ENCODE measurements around the gene CDC14B. TPM values are rescaled to one million over a fixed set of nuclear protein-coding genes. Genes with fewer than 3 reads are reported as not detected.

CDC14B gene
- total RNA-seq, 1 donor from 2014 or later, result 29.0 TPM

GRCh38 chr9:96453625-96454024 lies 166.0 kb downstream of the CDC14B start:
- DNase-seq (ENCODE audit: low spot score) (no peak), ATAC-seq (peak; percentile 43)

- DNase-seq (ENCODE audit: low spot score) (peak; percentile 46), ATAC-seq (no peak)
These were observed 168.8 kb downstream of the CDC14B start for GRCh38 chr9:96450613-96451528.

Other genes with a start within 250 kb of the CDC14B start
- gene SLC35D2, start 236.1 kb downstream of the CDC14B start, total RNA-seq, result 33.2 TPM
- 1.0 TPM for gene ZNF367, start 201.5 kb downstream of the CDC14B start, total RNA-seq
- 2.4 TPM for gene HABP4, start 169.7 kb downstream of the CDC14B start, total RNA-seq
- gene PRXL2C, start 35.5 kb upstream of the CDC14B start, total RNA-seq, result 2.8 TPM
- 3.7 TPM for gene ZNF510, start 158.2 kb upstream of the CDC14B start, total RNA-seq
- 3.5 TPM for gene ZNF782, start 234.7 kb upstream of the CDC14B start, total RNA-seq